ENCODE measurements around the gene ZNF367.

GRCh38 chr9:96448546-96449170, 30.5 kb upstream of the ZNF367 start:
- no peak for TF ChIP-seq POLR2AphosphoS5 (IDR thresholded peaks at IDR 0.05)
- TF ChIP-seq CTCF (IDR thresholded peaks at IDR 0.05): no peak
- no peak for TF ChIP-seq EP300 (IDR thresholded peaks at IDR 0.05)
- no peak for TF ChIP-seq POLR2A (IDR thresholded peaks at IDR 0.05)
